H1 (cell line): ENCODE data around the gene CLN3. TPM values are rescaled to one million over a fixed set of nuclear protein-coding genes. Genes with fewer than 3 reads are reported as not detected.

Experiments used
- CTCF ChIA-PET: fragments of 300-600 bp; sonication (Branson Sonifier 250); formaldehyde crosslinking; loops from one replicate; lab custom pipeline; 2021; ENCODE audit not compliant: partially characterized antibody; lab: Charles Lee
- POLR2A ChIA-PET: fragments of 300-600 bp; sonication (Branson Sonifier 250); formaldehyde crosslinking; loops from one replicate; lab custom pipeline; 2021; ENCODE audit warnings: inconsistent platforms; ENCODE audit not compliant: partially characterized antibody; lab: Charles Lee
- DNase-seq, 2 experiments: peaks; one replicate each; pipeline versions ENCODE4 v3.0.0 to v3.0.0-alpha.2; 2010 to 2022; ENCODE audit warnings: low spot score in 2 of 2, low read depth in 1 of 2, mixed read lengths in 1 of 2
- FAIRE-seq: peaks from 2 replicates; lab custom pipeline; 2011; peaks lifted over from hg19 to GRCh38; lab: Jason Lieb, UNC
- H2AFZ ChIP-seq: 2 replicates; pipeline ENCODE4 v1.8.1; 2012; ENCODE audit warnings: low read length, inconsistent platforms
- H2AK5ac ChIP-seq: 2 replicates; pipeline ENCODE4 v1.6.1; 2013; ENCODE audit warnings: low read depth, low read length
- H2BK120ac ChIP-seq: replicated peaks from 2 replicates; pipeline ENCODE3; 2013; ENCODE audit warnings: low read depth, low read length, inconsistent platforms
- H2BK12ac ChIP-seq: 2 replicates; pipeline ENCODE4 v1.6.1; 2013; ENCODE audit warnings: low read depth, low read length
- H2BK15ac ChIP-seq: 2 replicates; pipeline ENCODE4 v1.6.1; 2013; ENCODE audit warnings: low read length
- H2BK20ac ChIP-seq: 2 replicates; pipeline ENCODE4 v1.6.1; 2013; ENCODE audit warnings: low read length
- H2BK5ac ChIP-seq: 2 replicates; pipeline ENCODE4 v1.6.1; 2013; ENCODE audit warnings: low read depth, low read length
- H3K14ac ChIP-seq: 2 replicates; pipeline ENCODE4 v1.6.1; 2013; ENCODE audit warnings: inconsistent platforms; ENCODE audit not compliant: insufficient read length
- H3K18ac ChIP-seq: 2 replicates; pipeline ENCODE4 v1.6.1; 2013; ENCODE audit warnings: low read length; ENCODE audit errors: extremely low read depth
- H3K23ac ChIP-seq: 2 replicates; pipeline ENCODE4 v1.6.1; 2013; ENCODE audit warnings: inconsistent platforms; ENCODE audit not compliant: insufficient read length
- H3K23me2 ChIP-seq: 2 replicates; pipeline ENCODE4 v1.6.1; 2013; ENCODE audit warnings: low read depth, low read length
- H3K27ac ChIP-seq: 2 replicates; pipeline ENCODE4 v1.6.1; 2011; ENCODE audit warnings: low read depth, low read length, inconsistent platforms
- H3K27me3 ChIP-seq, 4 experiments: replicated peaks in 1 of 4; 1 replicate in 1 of 4; 2 replicates in 3 of 4; pipeline versions ENCODE4 v1.6.1 to v1.8.1; 2011 to 2013; ENCODE audit warnings: low read length in 3 of 4, mild to moderate bottlenecking in 3 of 4, inconsistent platforms in 2 of 4, mixed read lengths in 2 of 4, moderate library complexity in 1 of 4; ENCODE audit not compliant: control insufficient read depth in 3 of 4, insufficient read depth in 3 of 4; ENCODE audit errors: extremely low read depth in 1 of 4
- H3K36me3 ChIP-seq, 4 experiments: 2 replicates each; pipeline versions ENCODE4 v1.6.1 to v1.8.1; 2011 to 2013; ENCODE audit warnings: mild to moderate bottlenecking in 4 of 4, low read length in 3 of 4, moderate library complexity in 2 of 4, control low read depth in 1 of 4, inconsistent platforms in 1 of 4; ENCODE audit not compliant: insufficient read depth in 4 of 4, control insufficient read depth in 2 of 4
- H3K4ac ChIP-seq: replicated peaks from 2 replicates; pipeline ENCODE3; 2013; ENCODE audit warnings: low read length, low read depth, mixed read lengths, inconsistent platforms; ENCODE audit not compliant: insufficient read length
- H3K4me1 ChIP-seq, 4 experiments: replicated peaks in 1 of 4; 1 replicate in 1 of 4; 2 replicates in 3 of 4; pipeline versions ENCODE4 v1.6.1 to v1.8.1; 2011 to 2013; ENCODE audit warnings: low read length in 3 of 4, inconsistent platforms in 2 of 4, mixed read lengths in 1 of 4; ENCODE audit not compliant: insufficient read depth in 4 of 4, control insufficient read depth in 3 of 4
- H3K4me2 ChIP-seq, 2 experiments: 2 replicates each; pipeline versions ENCODE4 v1.6.1 to v1.8.1; 2011 to 2013; ENCODE audit warnings: low read depth in 2 of 2, low read length in 2 of 2, control low read depth in 1 of 2, inconsistent platforms in 1 of 2, mild to moderate bottlenecking in 1 of 2; ENCODE audit not compliant: insufficient read depth in 1 of 2
- H3K4me3 ChIP-seq, 4 experiments: fragments of 200-600, 300-600 bp in 1 of 4; sonication (generic), shearing (Covaris generic), sonication (Bioruptor Twin) in 1 of 4; 2 replicates each; pipeline versions ENCODE4 v1.5.1 to v1.8.1; 2011 to 2016; ENCODE audit warnings: low read length in 4 of 4, low read depth in 3 of 4, control low read depth in 2 of 4, inconsistent platforms in 2 of 4, mild to moderate bottlenecking in 2 of 4, mixed read lengths in 1 of 4, moderate library complexity in 1 of 4; ENCODE audit not compliant: insufficient read depth in 2 of 4; ENCODE audit errors: extremely low read depth in 1 of 4
- H3K56ac ChIP-seq: replicated peaks from 2 replicates; pipeline ENCODE3; 2013; ENCODE audit warnings: low read depth, mild to moderate bottlenecking, mixed read lengths, low read length, inconsistent platforms; ENCODE audit not compliant: insufficient read length
- H3K79me1 ChIP-seq: 2 replicates; pipeline ENCODE4 v1.6.1; 2013; ENCODE audit warnings: low read depth, low read length, control low read depth
- H3K79me2 ChIP-seq, 2 experiments: 2 replicates each; pipeline versions ENCODE4 v1.6.1 to v1.8.1; 2012 to 2013; ENCODE audit warnings: low read length in 2 of 2, mild to moderate bottlenecking in 2 of 2, inconsistent platforms in 1 of 2; ENCODE audit not compliant: insufficient read depth in 2 of 2, control insufficient read depth in 1 of 2
- H3K9ac ChIP-seq, 4 experiments: replicated peaks in 1 of 4; 1 replicate in 1 of 4; 2 replicates in 3 of 4; pipeline versions ENCODE4 v1.6.1 to v1.8.1; 2011 to 2013; ENCODE audit warnings: low read depth in 3 of 4, low read length in 3 of 4, control low read depth in 2 of 4, mild to moderate bottlenecking in 2 of 4, moderate library complexity in 2 of 4, inconsistent platforms in 1 of 4; ENCODE audit errors: extremely low read depth in 1 of 4
- H3K9me3 ChIP-seq, 2 experiments: 2 replicates each; pipeline versions ENCODE4 v1.6.1 to v1.8.1; 2012 to 2013; ENCODE audit warnings: mild to moderate bottlenecking in 2 of 2, moderate library complexity in 2 of 2, control low read depth in 1 of 2, inconsistent platforms in 1 of 2, low read depth in 1 of 2, low read length in 1 of 2, mixed read lengths in 1 of 2; ENCODE audit not compliant: insufficient read depth in 2 of 2
- H4K20me1 ChIP-seq, 2 experiments: replicated peaks in 1 of 2; 2 replicates each; pipeline versions ENCODE3 to v1.8.1; 2011 to 2013; ENCODE audit warnings: inconsistent platforms in 2 of 2, low read length in 2 of 2, mild to moderate bottlenecking in 1 of 2; ENCODE audit not compliant: insufficient read depth in 2 of 2, control insufficient read depth in 1 of 2
- H4K5ac ChIP-seq: 2 replicates; pipeline ENCODE4 v1.6.1; 2013; ENCODE audit warnings: low read length, low read depth, mixed read lengths, inconsistent platforms; ENCODE audit not compliant: insufficient read length
- H4K8ac ChIP-seq: 2 replicates; pipeline ENCODE4 v1.8.0; 2013; ENCODE audit warnings: mild to moderate bottlenecking, moderate library complexity, low read length, inconsistent platforms; ENCODE audit not compliant: insufficient read depth; ENCODE audit errors: extremely low read depth
- H4K91ac ChIP-seq: replicated peaks from 2 replicates; pipeline ENCODE3; 2013; ENCODE audit warnings: low read length, mixed read lengths, inconsistent platforms; ENCODE audit not compliant: insufficient read length
- CTBP2 ChIP-seq: IDR thresholded peaks from 2 replicates; pipeline ENCODE4 v1.7.0; 2011; ENCODE audit warnings: borderline replicate concordance, mild to moderate bottlenecking, moderate library complexity, mixed read lengths, low read length; ENCODE audit not compliant: insufficient read depth, insufficient read length
- SIX5 ChIP-seq: IDR thresholded peaks from 2 replicates; pipeline ENCODE4 v1.6.1; 2011; ENCODE audit warnings: mild to moderate bottlenecking, low read depth, low read length
- SP2 ChIP-seq: IDR thresholded peaks from 2 replicates; pipeline ENCODE4 v1.6.1; 2012; ENCODE audit warnings: mild to moderate bottlenecking, low read length, inconsistent platforms
- SP4 ChIP-seq: IDR thresholded peaks from 2 replicates; pipeline ENCODE4 v1.6.1; 2012; ENCODE audit warnings: low read length, inconsistent platforms
- WGBS, 2 experiments: shearing (Covaris generic) in 1 of 2; methylation state at CpG; one replicate each; pipeline versions ENCODE4 v1.1.6 to v1.1.7; 2013 to 2015; ENCODE audit warnings: low lambda C conversion rate in 2 of 2, mixed read lengths in 2 of 2, inconsistent platforms in 1 of 2, low coverage in 1 of 2, missing lambda C conversion rate in 1 of 2; ENCODE audit not compliant: insufficient replicate concordance in 2 of 2, insufficient coverage in 1 of 2, insufficient read length in 1 of 2; ENCODE audit errors: extremely low coverage in 1 of 2, missing lambda C conversion rate in 1 of 2; 5-methylcytosine and 5-hydroxymethylcytosine counted together
- polyA plus RNA-seq, 7 experiments: library from polyadenylated mRNA; depleted of rRNA in 3 of 7; stranded (reverse) in 5 of 7; unstranded in 2 of 7; fragments of >200 nt in 5 of 7; fragments of 200-250 nt in 2 of 7; gene quantifications; 1 replicate in 5 of 7; 2 replicates in 1 of 7; 4 replicates in 1 of 7; pipeline versions ENCODE4 v1.2.1 to v1.2.3, GENCODE V29; 2011 to 2013; ENCODE audit warnings: missing spikeins in 2 of 7, mixed read lengths in 2 of 7
- total RNA-seq: library from RNA; stranded (reverse); fragmentation: NEBNext Ultra II Directional; extraction: Animal tissue kit (Norgen Biotek cat#: 25700); gene quantifications from 2 replicates; pipeline ENCODE4 v1.2.1, GENCODE V29; 2021

Gene CLN3
- total and polyA plus RNA-seq, 2 of the 8 experiments (the other 6 are each of a cell fraction or from before 2014, with no cell fraction given) = 22.9 to 44.3 TPM

GRCh38 chr16:28498666-28499381 is 7.0 kb upstream of the CLN3 start:
- Histone ChIP-seq H3K79me2 (no peaks in the 10 kb centered on the region), H3K56ac (no peak overlapping the region), H3K23me2 (peaks cover 10% of the 10 kb centered on the region; the same call in 1 of the 2 replicates), H4K91ac (no peak overlapping the region), H2AK5ac (no peak overlapping the region), H2BK5ac (no peak overlapping the region), H3K9me3 (no peaks in the 10 kb centered on the region), H4K8ac (no peak overlapping the region), H3K9ac (no peak overlapping the region), H3K18ac (no peak overlapping the region), H3K27ac (no peak overlapping the region), H2BK12ac (no peak overlapping the region), H3K14ac (no peak overlapping the region), H2AFZ (no peak overlapping the region), H4K5ac (no peak overlapping the region), H3K4me1 (no peaks in the 10 kb centered on the region), H2BK120ac (no peak overlapping the region), H2BK15ac (no peak overlapping the region), H3K4ac (no peak overlapping the region), H3K4me2 (no peak overlapping the region), H3K4me3 (no peak overlapping the region), H3K23ac (no peak overlapping the region), H3K36me3 (no peaks in the 10 kb centered on the region), H3K27me3 (peaks cover 0 to 2% (median 0%) of the 10 kb centered on the region in 4 experiments; a peak in 1 of 7 replicates), H2BK20ac (no peak overlapping the region), H4K20me1 (peaks cover 0 to 3% of the 10 kb centered on the region in 2 experiments), H3K79me1 (no peaks in the 10 kb centered on the region)
- ChIA-PET CTCF (interaction anchor here (1.4 to 1.6 kb wide), 2 partner anchors 13 to 51 kb away, joined by 3 to 4 read pairs; no protein-coding TSS in a partner anchor), POLR2A (no interaction called here)
- WGBS, 2 experiments = 83% methylated on average over 15 of the region's 15 CpGs; no CpG with 5 or more reads in 1 of the 2 experiments
- no peak for DNase-seq
- no peak for TF ChIP-seq SIX5
- no peak for TF ChIP-seq SP4
- no peak for TF ChIP-seq SP2
- no peak for TF ChIP-seq CTBP2
- FAIRE-seq = no peak
